HepG2 (cell line): Measurements from ENCODE around the gene SEMA5B. TPM values are rescaled to one million over a fixed set of nuclear protein-coding genes. Genes with fewer than 3 reads are reported as not detected.

Experiments
- ATAC-seq: fragments of 200-7000 bp; cut with Tn5 transposase; 3 replicates; pipeline ENCODE4 v1.9.1; 2020; ENCODE audit warnings: mild to moderate bottlenecking, moderate library complexity
- BruUV-seq: library from RNA; stranded (reverse); fragments of 400-500 nt; replicated peaks from 2 replicates; lab custom pipeline; 2021; lab: Mats Ljungman, UMichigan
- CTCF ChIA-PET: fragments of 300-600 bp; formaldehyde crosslinking; extraction: SDS; loops from one replicate; lab custom pipeline; 2021; ENCODE audit warnings: low total read pairs, inconsistent platforms, low intra/inter-chr PET ratio; lab: Yijun Ruan, JAX
- POLR2A ChIA-PET: fragments of 350-600 bp; sonication (Branson Sonifier 250); formaldehyde crosslinking; loops from one replicate; lab custom pipeline; 2020; ENCODE audit warnings: antibody characterized with exemption, inconsistent platforms; lab: Yijun Ruan, JAX
- DNase-seq: peaks from one replicate; pipeline ENCODE4 v3.0.0-alpha.2; 2015; ENCODE audit warnings: low spot score
- FAIRE-seq: peaks from 3 replicates; lab custom pipeline; 2011; peaks lifted over from hg19 to GRCh38; lab: Jason Lieb, UNC
- H2AFZ ChIP-seq: one replicate; pipeline ENCODE4 v1.6.1; 2011; ENCODE audit warnings: low read length, inconsistent platforms
- H3K27ac ChIP-seq: fragments of 300-600 bp; 3 replicates; pipeline ENCODE4 v1.8.0; 2011; ENCODE audit warnings: mixed run types, mild to moderate bottlenecking, mixed read lengths, low read length, inconsistent platforms; ENCODE audit not compliant: insufficient read depth; ENCODE audit errors: extremely low read length
- H3K27me3 ChIP-seq, 2 experiments: fragments of 200-600 bp in 1 of 2; 2 replicates in 1 of 2; 3 replicates in 1 of 2; pipeline versions ENCODE4 v1.6.0 to v1.8.0; 2011; ENCODE audit warnings: low read length in 2 of 2, mild to moderate bottlenecking in 2 of 2, moderate library complexity in 2 of 2, inconsistent platforms in 1 of 2; ENCODE audit not compliant: insufficient read depth in 2 of 2, control insufficient read depth in 1 of 2
- H3K36me3 ChIP-seq, 2 experiments: fragments of 200-600 bp in 1 of 2; replicated peaks in 1 of 2; 2 replicates in 1 of 2; 3 replicates in 1 of 2; pipeline versions ENCODE4 v1.5.1 to v1.8.0; 2011; ENCODE audit warnings: low read length in 2 of 2, inconsistent platforms in 1 of 2; ENCODE audit not compliant: insufficient read depth in 2 of 2, control insufficient read depth in 1 of 2
- H3K4me1 ChIP-seq: 2 replicates; pipeline ENCODE4 v1.5.1; 2012; ENCODE audit warnings: low read length, inconsistent platforms; ENCODE audit not compliant: insufficient read depth
- H3K4me2 ChIP-seq: 2 replicates; pipeline ENCODE4 v1.6.0; 2011; ENCODE audit warnings: low read depth, low read length, inconsistent platforms
- H3K4me3 ChIP-seq, 3 experiments: fragments of 200-600 bp in 1 of 3; sonication (generic), shearing (Covaris generic) in 1 of 3; replicated peaks in 1 of 3; 2 replicates each; pipeline ENCODE4 v1.5.1; 2011 to 2016; ENCODE audit warnings: low read length in 3 of 3, inconsistent platforms in 2 of 3, low read depth in 2 of 3, mild to moderate bottlenecking in 2 of 3, control low read depth in 1 of 3, mixed read lengths in 1 of 3; ENCODE audit not compliant: insufficient read depth in 1 of 3
- H3K79me2 ChIP-seq: one replicate; pipeline ENCODE4 v1.6.1; 2011; ENCODE audit warnings: low read length, inconsistent platforms; ENCODE audit not compliant: insufficient read depth
- H3K9ac ChIP-seq: 2 replicates; pipeline ENCODE4 v1.6.0; 2011; ENCODE audit warnings: mild to moderate bottlenecking, low read depth, low read length, inconsistent platforms; ENCODE audit not compliant: insufficient read depth
- H3K9me3 ChIP-seq: 2 replicates; pipeline ENCODE4 v1.5.1; 2012; ENCODE audit warnings: mild to moderate bottlenecking, low read length
- H4K20me1 ChIP-seq: 2 replicates; pipeline ENCODE4 v1.6.0; 2011; ENCODE audit warnings: inconsistent platforms, mild to moderate bottlenecking, low read length, moderate library complexity; ENCODE audit not compliant: insufficient read depth
- AHDC1 ChIP-seq: sonication (generic); formaldehyde crosslinking; IDR thresholded peaks from 2 replicates; pipeline ENCODE4 v1.5.1; 2020; ENCODE audit warnings: mild to moderate bottlenecking, missing genetic modification reagents, borderline replicate concordance
- DBP ChIP-seq: sonication (generic); formaldehyde crosslinking; IDR thresholded peaks from 2 replicates; pipeline ENCODE4 v1.4.0; 2020; ENCODE audit warnings: missing genetic modification reagents; ENCODE audit errors: not compliant biosample characterization
- DNMT1 ChIP-seq: sonication (generic); formaldehyde crosslinking; IDR thresholded peaks from 2 replicates; pipeline ENCODE4 v1.5.1; 2020; ENCODE audit warnings: mild to moderate bottlenecking, missing genetic modification reagents
- E2F1 ChIP-seq: sonication (generic); formaldehyde crosslinking; IDR thresholded peaks from 2 replicates; pipeline ENCODE4 v1.5.0; 2020; ENCODE audit warnings: missing genetic modification reagents
- NFIB ChIP-seq: sonication (generic); formaldehyde crosslinking; IDR thresholded peaks from 2 replicates; pipeline ENCODE4 v1.9.0; 2021; ENCODE audit warnings: missing genetic modification reagents, mild to moderate bottlenecking, borderline replicate concordance
- PLSCR1 ChIP-seq: sonication (generic); formaldehyde crosslinking; IDR thresholded peaks from 2 replicates; pipeline ENCODE4 v1.5.0; 2020; ENCODE audit warnings: missing genetic modification reagents, mild to moderate bottlenecking, borderline replicate concordance
- RFX1 ChIP-seq: fragments of 450-650 bp; IDR thresholded peaks from 2 replicates; pipeline ENCODE4 v1.6.1; 2017
- SKI ChIP-seq: fragments of 450-650 bp; IDR thresholded peaks from one replicate; pipeline ENCODE4 v1.6.1; 2018; ENCODE audit warnings: mild to moderate bottlenecking; ENCODE audit not compliant: partially characterized antibody
- WGBS: methylation state at CpG from one replicate; pipeline ENCODE4 v1.1.6; 2017; ENCODE audit warnings: low lambda C conversion rate; 5-methylcytosine and 5-hydroxymethylcytosine counted together
- in situ Hi-C: cut with HindIII; loops from 2 replicates; pipeline ENCODE4 v1.10.0; 2017; ENCODE audit warnings: low pct_unique_long_range_greater_than_20kb; ENCODE audit not compliant: extremely low pct_ligation_motif_present
- intact Hi-C: fragments of 100-400 bp; cut with micrococcal nuclease; formaldehyde crosslinking; loops from one replicate; pipeline ENCODE4 v1.10.0; 2022; ENCODE audit not compliant: unreplicated experiment
- polyA plus RNA-seq, 8 experiments: library from polyadenylated mRNA; depleted of rRNA in 3 of 8; stranded (reverse) in 7 of 8; unstranded in 1 of 8; fragments of >200 nt; fragmentation: Illumina TruSeq in 4 of 8; extraction: Trizol in 4 of 8; gene quantifications; 2 replicates each; pipeline versions ENCODE4 v1.2.1 to v1.2.3, GENCODE V29; 2011 to 2016; ENCODE audit warnings: low read depth in 4 of 8, missing spikeins in 1 of 8, mixed read lengths in 1 of 8; ENCODE audit not compliant: insufficient read depth in 1 of 8
- total RNA-seq, 5 experiments: library from RNA; depleted of rRNA; stranded (reverse); fragments of >200 nt; fragmentation: Illumina TruSeq; extraction: Trizol; gene quantifications; 2 replicates each; pipeline ENCODE4 v1.2.3, GENCODE V29; 2016; ENCODE audit warnings: low read depth in 1 of 5

Gene SEMA5B
- total and polyA plus RNA-seq, 2 of the 13 experiments (the other 11 are each of a cell fraction or from before 2014, with no cell fraction given), result not detected

- H3K4me1 ChIP-seq, result no peaks in the 10 kb centered on the region
- CTCF ChIA-PET, result no interaction called here
- no peaks in the 10 kb centered on the region for H4K20me1 ChIP-seq
- H3K27ac ChIP-seq, result no peak overlapping the region
- no peaks in the 10 kb centered on the region for H3K79me2 ChIP-seq
- TF ChIP-seq NFIB (no peak), RFX1 (peak; percentile 35; the same call in 1 of the 2 replicates), DBP (CRISPR knock-in tag) (no peak)
- H3K27me3 ChIP-seq, result peaks cover 9 to 19% of the 10 kb centered on the region in 2 experiments; a peak in 4 of 5 replicates
- no peaks in the 10 kb centered on the region for H3K36me3 ChIP-seq
- intact Hi-C loops, result no loop called here
- H3K4me3 ChIP-seq, result no peak overlapping the region
- no peak for ATAC-seq
- 2% methylated on average over 9 of the region's 17 CpGs for WGBS
- POLR2A ChIA-PET, result no interaction called here
- H3K9me3 ChIP-seq, result no peaks in the 10 kb centered on the region
- no TSS peak for BruUV-seq
- no peak overlapping the region for H3K9ac ChIP-seq
- no peak overlapping the region for H2AFZ ChIP-seq
- FAIRE-seq, result no peak
- DNase-seq, result no peak
- H3K4me2 ChIP-seq, result no peak overlapping the region
- in situ Hi-C loops, result no loop called here
Observed at GRCh38 chr3:122915300-122916055, 112.1 kb downstream of the SEMA5B start.

- Histone ChIP-seq H3K9me3 (no peaks in the 10 kb centered on the region), H3K27me3 (peaks cover 7 to 19% of the 10 kb centered on the region in 2 experiments; a peak in 4 of 5 replicates), H3K36me3 (no peaks in the 10 kb centered on the region), H4K20me1 (no peaks in the 10 kb centered on the region), H3K4me3 (no peak overlapping the region), H3K79me2 (no peaks in the 10 kb centered on the region), H2AFZ (no peak overlapping the region), H3K9ac (no peak overlapping the region), H3K4me2 (no peak overlapping the region), H3K4me1 (no peaks in the 10 kb centered on the region), H3K27ac (no peak overlapping the region)
- intact Hi-C loops, result no loop called here
- BruUV-seq, result no TSS peak
- ChIA-PET CTCF (no interaction called here), POLR2A (no interaction called here)
- DNase-seq (no peak), ATAC-seq (no peak), FAIRE-seq (no peak)
- in situ Hi-C loops, result no loop called here
- 39% methylated on average over 24 of the region's 33 CpGs for WGBS
- TF ChIP-seq E2F1 (CRISPR knock-in tag), result no peak
- TF ChIP-seq AHDC1 (CRISPR knock-in tag), result no peak
- no peak for TF ChIP-seq SKI
- TF ChIP-seq DNMT1 (CRISPR knock-in tag), result no peak
- no peak for TF ChIP-seq PLSCR1 (CRISPR knock-in tag)
Observed at GRCh38 chr3:122913539-122914100, 113.9 kb downstream of the SEMA5B start.
